Endothelial cell (in vitro differentiated cells): ENCODE results near the gene CDH16. TPM values are rescaled to one million over a fixed set of nuclear protein-coding genes. Genes with fewer than 3 reads are reported as not detected.
A peak's percentile ranks its signal among the peaks of the same experiment; 100 is the strongest.

Experiments used
- DNase-seq: peaks from one replicate; pipeline ENCODE4 v3.0.0; 2021; ENCODE audit warnings: low spot score
- H3K27ac Mint-ChIP-seq: one replicate; pipeline ENCODE4 v1.8.0; 2021; ENCODE audit warnings: mixed read lengths, inconsistent platforms; ENCODE audit not compliant: unreplicated experiment
- H3K27me3 Mint-ChIP-seq: one replicate; pipeline ENCODE4 v1.8.0; 2021; ENCODE audit warnings: mild to moderate bottlenecking, moderate library complexity, mixed read lengths, inconsistent platforms; ENCODE audit not compliant: unreplicated experiment
- H3K36me3 Mint-ChIP-seq: one replicate; pipeline ENCODE4 v1.8.0; 2021; ENCODE audit warnings: mild to moderate bottlenecking, low read depth, mixed read lengths, inconsistent platforms; ENCODE audit not compliant: unreplicated experiment
- H3K4me1 Mint-ChIP-seq: one replicate; pipeline ENCODE4 v1.8.0; 2021; ENCODE audit warnings: mild to moderate bottlenecking, mixed read lengths, inconsistent platforms; ENCODE audit not compliant: unreplicated experiment
- H3K4me3 Mint-ChIP-seq: one replicate; pipeline ENCODE4 v1.8.0; 2021; ENCODE audit warnings: mild to moderate bottlenecking, mixed read lengths, inconsistent platforms; ENCODE audit not compliant: unreplicated experiment
- H3K9me3 Mint-ChIP-seq: one replicate; pipeline ENCODE4 v1.8.0; 2021; ENCODE audit warnings: mixed read lengths, inconsistent platforms; ENCODE audit not compliant: unreplicated experiment
- total RNA-seq: library from RNA; stranded (reverse); fragmentation: NEBNext Ultra II Directional; extraction: Animal tissue kit (Norgen Biotek cat#: 25700); gene quantifications from one replicate; pipeline ENCODE4 v1.2.1, GENCODE V29; 2021; ENCODE audit not compliant: unreplicated experiment
- TF ChIP-seq, protein P1 (sequence below): fragments of 200-600 bp; sonication (generic); IDR thresholded peaks from one replicate; pipeline ENCODE4 v1.5.0; 2021; ENCODE audit warnings: antibody characterized with exemption; ENCODE audit not compliant: unreplicated experiment

The CDH16 gene
- total RNA-seq, 1 donor from 2014 or later: not detected

DNA sequence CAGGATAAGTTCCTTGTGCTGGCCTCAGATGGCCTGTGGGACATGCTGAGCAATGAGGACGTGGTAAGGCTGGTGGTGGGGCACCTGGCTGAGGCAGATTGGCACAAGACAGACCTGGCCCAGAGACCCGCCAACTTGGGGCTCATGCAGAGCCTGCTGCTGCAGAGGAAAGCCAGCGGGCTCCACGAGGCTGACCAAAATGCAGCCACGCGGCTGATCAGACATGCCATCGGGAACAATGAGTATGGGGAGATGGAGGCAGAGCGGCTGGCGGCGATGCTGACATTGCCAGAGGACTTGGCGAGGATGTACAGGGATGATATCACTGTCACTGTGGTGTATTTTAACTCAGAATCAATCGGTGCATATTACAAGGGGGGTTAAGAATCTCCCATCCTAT, 33.2 kb downstream of the CDH16 start:
- peaks cover 2% of the 10 kb centered on the region for H3K27me3 Mint-ChIP-seq
- H3K27ac Mint-ChIP-seq: no peak overlapping the region
- TF ChIP-seq, protein P1, sequence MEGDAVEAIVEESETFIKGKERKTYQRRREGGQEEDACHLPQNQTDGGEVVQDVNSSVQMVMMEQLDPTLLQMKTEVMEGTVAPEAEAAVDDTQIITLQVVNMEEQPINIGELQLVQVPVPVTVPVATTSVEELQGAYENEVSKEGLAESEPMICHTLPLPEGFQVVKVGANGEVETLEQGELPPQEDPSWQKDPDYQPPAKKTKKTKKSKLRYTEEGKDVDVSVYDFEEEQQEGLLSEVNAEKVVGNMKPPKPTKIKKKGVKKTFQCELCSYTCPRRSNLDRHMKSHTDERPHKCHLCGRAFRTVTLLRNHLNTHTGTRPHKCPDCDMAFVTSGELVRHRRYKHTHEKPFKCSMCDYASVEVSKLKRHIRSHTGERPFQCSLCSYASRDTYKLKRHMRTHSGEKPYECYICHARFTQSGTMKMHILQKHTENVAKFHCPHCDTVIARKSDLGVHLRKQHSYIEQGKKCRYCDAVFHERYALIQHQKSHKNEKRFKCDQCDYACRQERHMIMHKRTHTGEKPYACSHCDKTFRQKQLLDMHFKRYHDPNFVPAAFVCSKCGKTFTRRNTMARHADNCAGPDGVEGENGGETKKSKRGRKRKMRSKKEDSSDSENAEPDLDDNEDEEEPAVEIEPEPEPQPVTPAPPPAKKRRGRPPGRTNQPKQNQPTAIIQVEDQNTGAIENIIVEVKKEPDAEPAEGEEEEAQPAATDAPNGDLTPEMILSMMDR: no peak
- DNase-seq: no peak
- H3K36me3 Mint-ChIP-seq: peaks cover 19% of the 10 kb centered on the region
- no peaks in the 10 kb centered on the region for H3K9me3 Mint-ChIP-seq
- H3K4me3 Mint-ChIP-seq: peak overlapping the region; percentile 57
- peaks cover 10% of the 10 kb centered on the region for H3K4me1 Mint-ChIP-seq

DNA sequence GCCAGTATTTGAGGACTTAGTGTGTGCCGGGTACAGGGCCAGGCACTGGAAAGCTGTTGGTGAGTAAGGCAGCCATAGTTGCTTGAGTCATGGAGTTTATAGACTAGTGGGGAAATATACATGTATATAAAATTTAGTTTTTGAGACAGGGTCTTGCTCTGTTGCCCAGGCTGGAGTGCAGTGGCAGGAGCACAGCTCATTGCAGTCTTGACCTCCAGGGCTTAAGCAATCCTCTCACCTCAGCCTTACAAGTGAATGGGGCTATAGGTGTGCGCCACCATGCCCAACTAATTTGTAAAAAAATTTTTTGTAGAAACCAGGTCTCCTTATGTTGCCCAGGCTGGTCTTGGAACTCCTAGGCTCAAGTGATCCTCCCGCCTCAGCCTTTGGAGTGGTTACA, 36.0 kb downstream of the CDH16 start:
- TF ChIP-seq, protein P1: no peak
- no peak for DNase-seq
- Mint-ChIP-seq H3K9me3 (no peaks in the 10 kb centered on the region), H3K27me3 (peaks cover 5% of the 10 kb centered on the region), H3K27ac (no peak overlapping the region), H3K36me3 (peaks cover 19% of the 10 kb centered on the region), H3K4me1 (peaks cover 16% of the 10 kb centered on the region), H3K4me3 (no peak overlapping the region)

DNA sequence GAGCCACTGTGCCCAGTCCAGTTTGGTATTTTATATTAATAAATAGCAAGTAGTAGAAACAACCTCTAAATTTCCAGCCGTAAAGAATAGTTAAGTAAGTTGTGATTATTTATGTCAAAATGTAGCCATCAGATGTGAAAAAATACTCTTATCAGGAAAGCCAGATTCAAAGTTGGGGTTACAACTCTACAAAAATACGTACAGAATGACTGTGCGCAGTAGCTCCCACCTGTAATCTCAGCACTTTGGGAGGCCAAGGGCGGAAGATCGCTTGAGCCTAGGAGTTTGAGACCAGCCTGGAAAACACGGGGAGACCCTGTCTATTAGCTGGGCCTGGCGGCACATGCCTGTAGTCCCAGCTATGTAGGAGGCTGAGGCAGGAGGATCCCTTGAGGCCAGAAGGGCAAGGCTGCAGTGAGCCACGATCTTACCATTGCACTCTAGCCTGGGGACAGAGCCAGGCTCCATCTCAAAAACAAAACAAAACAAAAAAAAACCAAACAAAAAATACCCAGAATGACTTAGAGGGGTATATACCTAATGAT, 36.6 kb downstream of the CDH16 start:
- Mint-ChIP-seq H3K27me3 (peaks cover 7% of the 10 kb centered on the region), H3K9me3 (no peaks in the 10 kb centered on the region), H3K36me3 (peaks cover 13% of the 10 kb centered on the region), H3K4me1 (peaks cover 10% of the 10 kb centered on the region), H3K4me3 (no peak overlapping the region), H3K27ac (no peak overlapping the region)
- no peak for DNase-seq
- TF ChIP-seq, protein P1: no peak

DNA sequence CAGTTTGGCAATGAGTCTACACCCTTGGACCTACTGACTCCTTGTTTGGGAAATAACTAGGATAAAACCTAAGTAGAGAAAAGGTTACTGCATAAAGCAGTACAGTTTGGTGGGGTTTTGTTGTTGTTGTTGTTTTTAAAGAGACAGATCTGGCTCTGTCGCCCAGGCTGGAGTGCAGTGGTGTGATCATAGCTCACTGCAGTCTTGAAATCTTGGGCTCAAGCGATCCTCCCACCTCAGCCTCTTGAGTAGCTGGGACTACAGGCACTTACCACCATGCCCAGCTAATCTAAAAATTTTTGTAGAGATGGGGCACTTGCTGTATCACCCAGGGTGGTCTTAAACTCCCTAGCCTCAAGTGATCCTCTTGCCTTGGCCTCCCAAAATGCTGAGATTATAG, 37.1 kb downstream of the CDH16 start:
- Mint-ChIP-seq H3K36me3 (peaks cover 13% of the 10 kb centered on the region), H3K27me3 (peaks cover 7% of the 10 kb centered on the region), H3K27ac (no peak overlapping the region), H3K9me3 (no peaks in the 10 kb centered on the region), H3K4me3 (no peak overlapping the region), H3K4me1 (peaks cover 6% of the 10 kb centered on the region)
- TF ChIP-seq, protein P1: no peak
- DNase-seq: no peak

DNA sequence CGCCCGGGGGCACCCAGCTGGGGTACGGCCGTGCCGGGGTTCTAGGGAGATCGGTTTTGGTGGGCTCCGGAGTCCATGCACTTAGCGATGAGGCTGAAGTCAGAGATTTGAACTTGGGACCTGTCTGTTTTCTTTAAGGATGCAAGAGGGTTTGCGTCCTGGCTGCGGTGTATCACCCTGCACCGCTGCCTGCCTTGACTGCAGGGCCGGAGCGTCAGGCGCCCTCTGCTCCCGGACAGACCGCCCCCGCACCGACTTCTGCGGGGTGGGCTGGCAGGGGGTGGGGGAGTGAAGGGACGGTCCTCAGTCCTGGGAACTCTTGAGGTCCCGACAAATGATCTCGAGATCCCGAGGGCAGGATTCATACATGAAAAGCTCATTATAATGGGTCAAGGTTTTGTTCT, 37.7 kb downstream of the CDH16 start:
- Mint-ChIP-seq H3K4me1 (peaks cover 6% of the 10 kb centered on the region), H3K27me3 (peaks cover 7% of the 10 kb centered on the region), H3K9me3 (no peaks in the 10 kb centered on the region), H3K27ac (no peak overlapping the region), H3K36me3 (peaks cover 13% of the 10 kb centered on the region), H3K4me3 (peak overlapping the region; percentile 74)
- TF ChIP-seq, protein P1: no peak
- DNase-seq: no peak
